ENCODE data around the gene FNBP1.
A peak's percentile ranks its signal among the peaks of the same experiment; 100 is the strongest.

The FNBP1 gene

GRCh38 chr9:130045725-130046450, 2.9 kb upstream of the FNBP1 start:
- no peak for DNase-seq (ENCODE audit: low read depth)

GRCh38 chr9:130043654-130044623, 950 bp upstream of the FNBP1 start:
- DNase-seq (ENCODE audit: low read depth): peak; percentile 93

DNA sequence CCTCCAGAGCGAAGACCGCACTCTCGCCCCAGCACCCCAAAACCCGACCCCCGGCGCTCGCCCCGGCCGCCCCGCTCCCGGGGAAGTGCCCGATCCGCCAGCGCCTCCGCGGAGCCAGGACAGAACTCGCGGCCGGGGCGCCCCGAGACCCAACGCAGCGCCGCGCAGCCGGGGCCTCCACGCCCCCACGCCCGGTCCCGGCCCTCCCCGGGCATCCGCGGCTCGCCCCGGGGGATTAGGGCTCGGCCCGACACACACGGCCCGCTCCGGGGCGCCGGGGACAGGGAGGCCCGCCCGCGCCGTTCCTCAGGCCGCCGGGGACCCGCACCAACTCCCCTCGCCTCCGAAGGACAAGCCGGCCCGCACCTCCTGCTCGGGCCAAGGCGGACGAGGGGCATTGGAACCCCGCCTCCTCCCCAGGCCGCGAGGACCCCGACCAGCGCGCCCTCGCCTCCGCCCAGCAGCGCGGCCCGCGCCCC, 544 bp downstream of the FNBP1 start:
- no peak for DNase-seq (ENCODE audit: low read depth)

GRCh38 chr9:130041648-130042405, 1.2 kb downstream of the FNBP1 start:
- DNase-seq (ENCODE audit: low read depth): no peak

DNA sequence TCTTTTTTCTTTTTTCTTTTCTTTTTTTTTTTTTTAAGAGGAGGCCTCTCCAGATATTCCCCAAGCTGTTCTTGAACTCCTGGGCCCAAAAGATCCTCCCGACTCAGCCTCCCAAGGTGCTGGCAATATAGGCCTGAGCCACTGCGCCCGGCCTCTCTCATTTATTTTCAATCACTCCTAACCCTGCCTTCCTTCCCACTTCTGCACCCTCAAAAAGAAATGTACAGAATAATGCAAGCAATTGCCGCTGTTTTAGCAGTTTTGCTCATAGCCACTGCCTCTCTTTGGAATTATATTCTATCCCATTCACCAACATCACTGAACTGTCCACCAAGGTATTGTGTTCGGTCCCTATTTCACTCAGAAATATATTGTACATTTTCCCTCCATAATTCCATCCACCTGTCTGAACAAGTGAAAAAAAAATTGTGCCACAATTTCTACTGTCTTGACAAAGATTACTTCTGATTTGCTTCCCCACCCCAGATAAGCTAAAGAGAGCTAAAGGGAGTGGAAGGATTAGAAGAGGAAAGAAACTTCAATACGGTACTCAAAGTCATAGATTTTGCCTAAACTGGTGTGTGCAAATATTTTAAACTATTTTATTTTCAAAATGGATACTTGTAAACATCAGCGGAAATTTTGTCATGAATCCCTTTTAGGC, 1.9 kb downstream of the FNBP1 start:
- no peak for DNase-seq (ENCODE audit: low read depth)

DNA sequence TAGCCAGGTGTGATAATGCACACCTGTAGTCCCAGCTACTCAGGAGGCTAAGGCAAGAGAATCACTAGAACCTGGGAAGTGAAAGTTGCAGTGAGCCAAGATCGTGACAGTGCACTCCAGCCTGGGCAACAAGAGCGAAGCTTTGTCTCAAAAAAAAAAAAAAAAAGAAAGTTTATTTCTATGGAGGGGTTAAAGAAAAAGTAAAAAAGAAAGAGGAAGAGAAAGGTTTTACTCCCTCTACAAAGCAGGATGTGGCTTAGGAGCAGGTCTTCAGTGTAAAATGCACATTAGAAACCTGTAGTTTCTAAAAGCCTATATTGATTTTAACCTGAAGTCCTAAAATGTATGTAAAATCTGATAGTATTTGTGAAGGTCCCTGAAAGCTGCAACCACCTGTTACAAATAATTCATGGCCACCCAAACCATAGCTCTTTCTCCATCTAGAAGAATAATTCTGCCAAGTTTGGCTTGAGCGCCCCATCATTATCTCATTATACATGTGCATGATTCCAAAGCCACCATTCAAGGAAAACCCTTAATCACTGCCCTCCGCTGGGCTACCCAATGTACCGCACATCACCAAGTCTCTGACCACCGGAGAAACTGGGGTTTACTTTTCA, 3.4 kb downstream of the FNBP1 start:
- no peak for DNase-seq (ENCODE audit: low read depth)

- peak; percentile 42 for DNase-seq (ENCODE audit: low read depth)
Observed at GRCh38 chr9:130036099-130036498, 6.9 kb downstream of the FNBP1 start.

- DNase-seq (ENCODE audit: low read depth): peak; percentile 83
Observed at GRCh38 chr9:130034570-130034969, 8.4 kb downstream of the FNBP1 start.

DNA sequence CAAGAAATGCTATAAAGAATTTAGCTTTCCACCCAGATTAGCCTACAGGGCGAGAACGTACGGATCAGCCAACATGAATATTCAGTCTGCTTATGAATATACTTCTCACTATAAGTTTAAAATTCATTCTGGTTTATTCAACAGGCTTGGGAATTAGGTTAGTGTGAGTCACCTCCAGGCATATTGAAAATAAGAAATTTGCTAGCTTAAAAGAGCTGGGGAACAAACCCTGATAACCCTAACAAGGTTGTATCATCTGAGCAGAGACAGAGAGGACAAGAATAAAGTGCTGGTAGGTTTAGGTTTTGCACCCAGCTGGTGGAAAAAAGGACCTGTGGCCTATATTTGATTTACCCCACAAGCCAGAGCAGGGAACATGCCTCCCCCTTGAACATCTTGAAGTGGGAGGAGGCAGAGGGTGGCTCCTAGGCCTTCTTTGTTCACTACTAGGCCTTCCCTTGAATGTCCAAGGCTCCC, 12.3 kb downstream of the FNBP1 start:
- no peak for DNase-seq (ENCODE audit: low read depth)

DNA sequence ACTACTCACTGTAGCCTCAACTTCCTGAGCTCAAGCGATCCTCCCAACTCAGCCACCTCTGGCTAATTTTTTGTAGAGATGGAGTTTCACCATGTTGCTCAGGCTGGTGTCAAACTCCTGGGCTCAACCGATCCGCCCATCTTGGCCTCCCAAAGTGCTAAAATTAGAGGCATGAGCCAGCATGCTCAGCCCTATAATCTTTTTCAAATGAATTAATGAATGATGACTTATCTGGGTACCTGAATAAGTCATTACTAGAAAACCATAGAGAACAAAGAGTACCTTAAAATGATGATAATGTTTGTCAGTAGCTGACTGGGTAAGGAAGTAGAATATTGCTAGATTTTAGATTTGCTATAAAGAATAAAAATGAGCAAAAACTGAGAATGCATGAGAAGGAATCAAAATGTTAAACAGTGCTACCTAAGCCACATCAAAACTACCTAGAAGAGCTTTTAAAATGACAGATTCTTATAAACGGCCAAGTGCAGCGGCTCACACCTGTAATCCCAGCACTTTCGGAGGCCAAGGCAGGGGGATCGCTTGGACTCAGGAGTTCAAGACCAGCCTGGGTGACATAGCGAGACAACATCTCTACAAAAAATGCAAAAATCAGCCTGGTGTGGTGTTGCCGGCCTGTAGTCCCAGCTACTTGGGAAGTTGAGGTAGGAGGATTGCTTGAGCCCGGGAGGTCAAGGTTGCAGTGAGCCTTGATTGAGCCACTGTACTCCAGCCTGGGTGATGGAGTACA, 13.6 kb downstream of the FNBP1 start:
- no peak for DNase-seq (ENCODE audit: low read depth)

DNA sequence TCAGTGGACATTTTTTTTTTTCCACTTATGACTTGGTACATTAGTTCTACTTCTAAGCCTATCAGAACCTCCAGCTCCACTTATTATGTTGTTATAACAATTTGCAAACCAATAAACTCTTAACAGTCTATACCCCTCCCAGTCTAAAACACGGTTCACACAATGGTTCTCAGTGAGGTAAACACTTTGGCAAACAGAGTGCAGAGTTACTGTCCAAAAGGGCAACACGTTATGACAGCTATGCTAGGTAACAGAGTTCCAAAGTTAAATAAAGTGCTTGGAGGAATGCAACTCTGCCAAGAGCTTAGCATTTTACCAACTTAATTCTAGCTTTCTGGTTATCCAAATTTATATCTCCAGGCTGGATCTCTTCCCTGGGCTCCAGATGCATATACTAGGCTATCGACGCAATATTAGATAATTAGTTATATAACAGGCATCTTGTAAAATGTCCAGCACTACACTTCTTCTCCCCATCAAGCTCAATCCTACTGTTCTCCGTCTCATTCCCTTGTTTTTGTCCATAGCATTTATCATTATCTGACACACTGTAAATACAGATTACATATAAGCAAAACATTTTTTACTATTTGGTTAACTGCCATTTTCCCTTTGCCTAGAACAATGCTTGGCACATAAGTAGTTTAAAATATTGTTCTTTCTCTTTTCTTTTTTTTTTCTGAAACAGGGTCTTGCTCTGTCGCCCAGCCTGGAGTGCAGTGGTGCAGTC, 14.3 kb downstream of the FNBP1 start:
- no peak for DNase-seq (ENCODE audit: low read depth)

GRCh38 chr9:130027533-130028365, 15.2 kb downstream of the FNBP1 start:
- no peak for DNase-seq (ENCODE audit: low read depth)

DNA sequence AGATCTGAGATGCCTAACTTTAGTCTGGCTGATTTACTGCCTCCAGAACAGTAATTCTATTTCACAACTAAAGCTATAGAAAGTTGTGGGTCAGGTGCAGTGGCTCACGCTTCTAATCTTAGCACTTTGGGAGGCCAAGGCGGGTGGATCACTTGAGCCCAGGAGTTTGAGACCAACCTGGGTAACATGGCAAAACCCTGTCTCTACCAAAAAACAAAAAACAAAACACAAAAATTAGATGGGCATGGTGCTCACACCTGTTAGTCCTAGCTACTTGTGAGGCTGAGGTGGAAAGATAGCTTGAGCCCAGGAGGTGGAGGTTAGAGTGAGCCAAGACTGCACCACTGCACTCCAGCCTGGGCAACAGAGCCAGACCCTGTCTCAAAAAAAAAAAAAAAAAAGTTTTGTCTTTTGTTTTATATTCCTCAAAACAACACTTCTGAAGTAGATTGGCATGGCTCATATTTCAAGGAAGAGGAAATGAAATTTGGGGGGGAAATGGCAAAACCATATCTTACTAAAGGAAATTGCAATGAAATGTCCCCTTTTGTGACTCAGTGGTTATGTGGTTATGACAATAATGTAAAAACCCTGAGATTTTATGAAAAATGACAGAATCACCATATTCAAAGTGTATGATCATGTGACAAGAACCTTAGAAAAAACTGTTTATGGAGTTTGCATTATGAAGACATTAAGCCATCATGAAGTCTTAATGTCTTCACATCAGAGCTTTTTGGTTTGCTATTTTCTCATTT, 16.2 kb downstream of the FNBP1 start:
- DNase-seq (ENCODE audit: low read depth): no peak

GRCh38 chr9:130024597-130024994, 18.4 kb downstream of the FNBP1 start:
- DNase-seq (ENCODE audit: low read depth): no peak

DNA sequence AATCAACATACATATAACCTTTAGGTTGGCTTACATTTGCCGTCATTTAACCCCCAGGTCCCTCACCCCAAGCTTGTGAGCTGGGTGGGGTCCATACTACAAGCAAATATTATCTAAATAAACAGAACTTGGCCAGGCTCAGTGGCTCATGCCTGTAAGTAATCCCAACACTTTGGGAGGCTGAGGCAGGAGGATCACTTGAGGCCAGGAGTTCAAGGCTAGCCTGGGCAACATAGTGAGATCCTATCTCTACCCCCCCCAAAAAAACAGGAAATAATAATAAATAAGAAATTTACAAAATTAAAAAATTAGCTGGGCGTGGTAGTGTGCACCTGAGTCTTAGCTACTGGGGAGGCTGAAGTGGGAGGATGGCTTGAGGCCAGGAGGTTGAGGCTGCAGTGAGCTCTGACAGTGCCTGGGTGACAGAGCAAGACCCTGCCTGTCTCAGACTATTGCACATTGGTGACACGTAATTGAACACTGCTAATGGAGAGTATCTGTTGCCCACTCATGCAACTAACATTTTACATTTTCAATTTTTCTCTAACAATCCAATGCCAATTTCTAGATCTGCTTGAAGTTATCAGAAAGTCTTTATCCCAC, 18.9 kb downstream of the FNBP1 start:
- DNase-seq (ENCODE audit: low read depth): no peak

DNA sequence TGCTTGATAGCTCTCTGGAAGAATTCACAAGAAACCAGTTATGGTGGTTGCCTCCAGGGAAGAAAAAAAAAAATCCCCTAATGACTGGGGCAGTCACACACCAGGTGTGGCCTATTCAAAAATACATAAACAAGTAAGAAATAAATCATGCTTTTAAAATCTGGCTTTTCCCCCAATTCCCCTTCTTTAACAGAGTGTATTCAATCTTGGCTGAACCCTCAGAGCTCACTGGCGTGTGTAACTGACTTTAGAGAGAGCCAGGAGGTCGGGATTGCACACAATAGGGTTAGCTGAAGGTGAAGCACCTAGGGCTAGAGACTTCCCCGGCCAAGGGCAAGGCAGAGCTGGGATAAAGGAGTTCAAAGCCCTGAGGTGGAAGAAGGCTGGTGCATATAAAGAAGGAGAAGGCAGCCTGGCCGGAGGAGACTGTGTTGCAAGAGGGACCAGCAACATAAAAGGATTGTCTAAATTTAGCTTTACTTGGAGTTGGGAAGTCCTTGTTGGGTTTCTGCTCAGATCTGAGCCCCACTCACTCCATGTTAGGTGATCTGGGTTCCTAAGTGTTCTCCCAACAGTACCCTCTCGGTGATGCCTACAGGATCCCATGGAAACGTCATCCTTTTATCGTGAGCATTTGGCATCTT, 19.7 kb downstream of the FNBP1 start:
- no peak for DNase-seq (ENCODE audit: low read depth)

DNA sequence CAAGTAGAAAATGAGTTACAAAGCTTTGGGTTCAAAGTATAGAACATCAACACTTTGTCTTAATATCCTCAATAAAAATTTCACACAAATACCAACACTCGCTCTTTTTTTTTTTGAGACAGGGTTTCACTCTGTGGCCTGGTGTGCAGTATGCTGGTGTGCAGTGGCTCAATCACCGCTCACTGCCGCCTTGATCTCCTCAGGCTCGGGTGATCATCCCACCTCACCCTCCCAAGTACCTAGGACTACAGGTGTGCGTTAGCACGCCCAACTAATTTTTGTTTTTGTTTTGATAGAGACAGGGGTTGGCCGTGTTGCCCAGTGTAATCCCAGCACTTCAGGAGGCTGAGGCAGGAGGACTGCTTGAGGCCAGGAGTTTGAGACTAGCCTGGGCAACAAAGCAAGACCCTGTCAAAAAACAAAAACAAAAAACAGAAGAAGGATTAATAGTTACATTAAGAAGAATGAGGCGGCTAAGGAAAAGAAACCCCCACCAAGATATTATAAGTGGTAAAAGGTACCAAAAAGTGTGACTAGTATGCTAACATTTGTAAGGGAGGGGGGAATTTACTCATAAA, 20.3 kb downstream of the FNBP1 start:
- no peak for DNase-seq (ENCODE audit: low read depth)

All from amniotic epithelial cell (primary cell).